Type B pancreatic cell (in vitro differentiated cells): Measurements from ENCODE around the gene RTN4IP1. TPM values are rescaled to one million over a fixed set of nuclear protein-coding genes. Genes with fewer than 3 reads are reported as not detected.

Source experiments
- DNase-seq: peaks from one replicate; pipeline ENCODE4 v3.0.0; 2021; ENCODE audit warnings: mixed read lengths; ENCODE audit not compliant: unreplicated experiment; ENCODE audit errors: extremely low spot score
- H3K27ac Mint-ChIP-seq: 2 replicates; pipeline ENCODE4 v1.8.0; 2021; ENCODE audit warnings: mild to moderate bottlenecking, mixed read lengths
- H3K27me3 Mint-ChIP-seq: 2 replicates; pipeline ENCODE4 v1.8.0; 2021; ENCODE audit warnings: mixed read lengths
- H3K36me3 Mint-ChIP-seq: 2 replicates; pipeline ENCODE4 v1.8.0; 2021; ENCODE audit warnings: mixed read lengths
- H3K4me1 Mint-ChIP-seq: one replicate; pipeline ENCODE4 v1.8.0; 2021; ENCODE audit warnings: mixed read lengths; ENCODE audit not compliant: unreplicated experiment
- H3K4me3 Mint-ChIP-seq: 2 replicates; pipeline ENCODE4 v1.8.0; 2021; ENCODE audit warnings: mild to moderate bottlenecking, mixed read lengths
- H3K9me3 Mint-ChIP-seq: 2 replicates; pipeline ENCODE4 v1.8.0; 2021; ENCODE audit warnings: mixed read lengths
- CTCF ChIP-seq: fragments of 200-600 bp; sonication (generic); conservative IDR thresholded peaks from 2 replicates; pipeline ENCODE4 v1.5.0; 2021; ENCODE audit warnings: antibody characterized with exemption, mild to moderate bottlenecking
- total RNA-seq: library from RNA; stranded (reverse); gene quantifications from 2 replicates; pipeline ENCODE4 v1.2.1, GENCODE V29; 2021; ENCODE audit warnings: low replicate concordance

Gene RTN4IP1
- total RNA-seq, 1 donor from 2014 or later = 8.6 TPM

- H3K4me1 Mint-ChIP-seq = no peaks in the 10 kb centered on the region
- H3K4me3 Mint-ChIP-seq = no peak overlapping the region
- H3K27ac Mint-ChIP-seq = no peak overlapping the region
- TF ChIP-seq CTCF = no peak
- peaks cover under 1% of the 10 kb centered on the region for H3K27me3 Mint-ChIP-seq
- H3K36me3 Mint-ChIP-seq = no peaks in the 10 kb centered on the region
- H3K9me3 Mint-ChIP-seq = no peaks in the 10 kb centered on the region
- DNase-seq = no peak
Observed at GRCh38 chr6:106525107-106525881, 104.0 kb downstream of the RTN4IP1 start.

- no peak for DNase-seq
- TF ChIP-seq CTCF = no peak
- no peaks in the 10 kb centered on the region for H3K36me3 Mint-ChIP-seq
- H3K27ac Mint-ChIP-seq = no peak overlapping the region
- no peak overlapping the region for H3K4me3 Mint-ChIP-seq
- H3K27me3 Mint-ChIP-seq = peaks cover 4% of the 10 kb centered on the region
- no peaks in the 10 kb centered on the region for H3K9me3 Mint-ChIP-seq
- H3K4me1 Mint-ChIP-seq = no peaks in the 10 kb centered on the region
Observed at GRCh38 chr6:106522562-106523250, 106.6 kb downstream of the RTN4IP1 start.

Other genes with a start within 250 kb of the RTN4IP1 start
- gene QRSL1, start 80 bp upstream of the RTN4IP1 start, total RNA-seq = 18.3 and 19.8 TPM in 2 replicates